Skeletal muscle cell (primary cell): ENCODE data around the gene MED27.

Source experiments
- DNase-seq: peaks from one replicate; pipeline ENCODE4 v3.0.0-alpha.2; 2010; ENCODE audit warnings: low read depth
- H3K4me3 ChIP-seq: 2 replicates; pipeline ENCODE4 v1.5.1; 2011; ENCODE audit warnings: low read depth, mild to moderate bottlenecking, control low read depth, low read length, moderate library complexity

MED27 gene

DNA sequence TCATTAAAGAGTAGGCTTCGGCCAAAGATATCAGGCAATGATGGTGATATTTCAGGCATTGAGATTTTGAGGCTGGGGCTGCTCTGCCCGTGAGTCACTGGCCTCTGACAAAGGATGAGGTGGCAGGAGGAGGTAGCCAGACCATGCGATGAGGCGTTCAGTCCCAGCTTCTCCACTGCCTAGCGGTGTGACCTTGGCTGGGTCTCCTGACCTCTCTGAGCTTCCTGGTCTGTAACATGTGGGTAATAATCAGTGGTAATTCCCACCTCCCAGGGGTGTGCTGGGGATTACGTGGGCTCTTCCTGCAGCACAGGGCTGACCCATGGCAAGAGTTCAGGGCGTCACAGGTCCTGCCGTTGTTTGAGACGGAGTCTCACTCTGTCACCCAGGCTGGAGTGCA lies 266.6 kb downstream of the MED27 start:
- no peak overlapping the region for H3K4me3 ChIP-seq
- DNase-seq: no peak

- no peak overlapping the region for H3K4me3 ChIP-seq
- no peak for DNase-seq
Observed at GRCh38 chr9:131812116-131812790, 267.4 kb downstream of the MED27 start.

GRCh38 chr9:131811405-131811804 lies 268.3 kb downstream of the MED27 start:
- no peak for DNase-seq
- H3K4me3 ChIP-seq: no peak overlapping the region

DNA sequence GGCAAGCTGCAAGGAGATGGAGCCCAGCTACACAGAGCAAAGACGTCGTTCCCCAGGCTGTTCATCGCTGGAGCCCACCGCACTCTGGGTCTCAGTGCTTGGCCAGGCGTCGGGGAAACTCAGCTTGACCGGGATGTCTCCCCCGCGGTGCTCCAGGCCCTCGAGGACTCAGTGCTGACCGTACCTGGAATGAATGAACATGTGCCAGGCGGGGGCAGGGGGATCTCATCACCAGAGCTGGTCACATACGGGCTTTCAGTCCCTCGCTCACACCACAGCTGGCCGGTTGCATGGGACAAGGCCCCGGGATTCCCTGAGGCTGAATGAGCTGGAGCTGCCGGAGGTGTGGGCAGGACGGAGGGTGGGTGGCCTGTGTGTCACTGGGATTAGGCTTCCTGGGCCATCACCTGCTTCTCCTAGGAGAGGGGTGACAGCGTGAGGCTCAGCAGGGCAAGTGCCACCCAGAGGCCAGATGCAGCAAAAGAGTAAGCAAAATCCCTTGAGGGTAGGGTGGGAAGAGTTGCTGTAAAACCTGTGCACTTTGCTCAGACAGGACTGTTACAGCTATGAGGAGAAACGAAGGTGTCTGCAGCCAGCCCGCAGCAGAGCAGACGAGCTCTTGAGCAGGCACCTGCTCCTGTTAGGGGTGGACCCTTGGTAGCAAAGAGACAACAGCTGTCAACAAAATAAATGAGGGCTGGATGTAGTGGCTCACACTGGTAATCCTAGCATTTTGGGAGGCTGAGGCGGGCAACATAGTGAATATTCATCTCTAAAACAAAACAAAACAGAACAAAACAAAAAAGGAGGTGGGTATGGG lies 269.1 kb downstream of the MED27 start:
- DNase-seq: no peak
- no peak overlapping the region for H3K4me3 ChIP-seq
